NCI-H1436 treated with DMSO at 0.1 percent for 48 hours (cell line): ENCODE measurements around the gene SMARCA1.
"Not testable (repeated sequence)": the region's sequence is repeated elsewhere in the genome, so short reads cannot be mapped to it uniquely, and the experiment has no call there.

Experiments used
- DNase-seq: peaks from one replicate; lab custom pipeline; 2025; lab: John Stamatoyannopoulos, UW

The SMARCA1 gene, protein sequence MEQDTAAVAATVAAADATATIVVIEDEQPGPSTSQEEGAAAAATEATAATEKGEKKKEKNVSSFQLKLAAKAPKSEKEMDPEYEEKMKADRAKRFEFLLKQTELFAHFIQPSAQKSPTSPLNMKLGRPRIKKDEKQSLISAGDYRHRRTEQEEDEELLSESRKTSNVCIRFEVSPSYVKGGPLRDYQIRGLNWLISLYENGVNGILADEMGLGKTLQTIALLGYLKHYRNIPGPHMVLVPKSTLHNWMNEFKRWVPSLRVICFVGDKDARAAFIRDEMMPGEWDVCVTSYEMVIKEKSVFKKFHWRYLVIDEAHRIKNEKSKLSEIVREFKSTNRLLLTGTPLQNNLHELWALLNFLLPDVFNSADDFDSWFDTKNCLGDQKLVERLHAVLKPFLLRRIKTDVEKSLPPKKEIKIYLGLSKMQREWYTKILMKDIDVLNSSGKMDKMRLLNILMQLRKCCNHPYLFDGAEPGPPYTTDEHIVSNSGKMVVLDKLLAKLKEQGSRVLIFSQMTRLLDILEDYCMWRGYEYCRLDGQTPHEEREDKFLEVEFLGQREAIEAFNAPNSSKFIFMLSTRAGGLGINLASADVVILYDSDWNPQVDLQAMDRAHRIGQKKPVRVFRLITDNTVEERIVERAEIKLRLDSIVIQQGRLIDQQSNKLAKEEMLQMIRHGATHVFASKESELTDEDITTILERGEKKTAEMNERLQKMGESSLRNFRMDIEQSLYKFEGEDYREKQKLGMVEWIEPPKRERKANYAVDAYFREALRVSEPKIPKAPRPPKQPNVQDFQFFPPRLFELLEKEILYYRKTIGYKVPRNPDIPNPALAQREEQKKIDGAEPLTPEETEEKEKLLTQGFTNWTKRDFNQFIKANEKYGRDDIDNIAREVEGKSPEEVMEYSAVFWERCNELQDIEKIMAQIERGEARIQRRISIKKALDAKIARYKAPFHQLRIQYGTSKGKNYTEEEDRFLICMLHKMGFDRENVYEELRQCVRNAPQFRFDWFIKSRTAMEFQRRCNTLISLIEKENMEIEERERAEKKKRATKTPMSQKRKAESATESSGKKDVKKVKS

DNA sequence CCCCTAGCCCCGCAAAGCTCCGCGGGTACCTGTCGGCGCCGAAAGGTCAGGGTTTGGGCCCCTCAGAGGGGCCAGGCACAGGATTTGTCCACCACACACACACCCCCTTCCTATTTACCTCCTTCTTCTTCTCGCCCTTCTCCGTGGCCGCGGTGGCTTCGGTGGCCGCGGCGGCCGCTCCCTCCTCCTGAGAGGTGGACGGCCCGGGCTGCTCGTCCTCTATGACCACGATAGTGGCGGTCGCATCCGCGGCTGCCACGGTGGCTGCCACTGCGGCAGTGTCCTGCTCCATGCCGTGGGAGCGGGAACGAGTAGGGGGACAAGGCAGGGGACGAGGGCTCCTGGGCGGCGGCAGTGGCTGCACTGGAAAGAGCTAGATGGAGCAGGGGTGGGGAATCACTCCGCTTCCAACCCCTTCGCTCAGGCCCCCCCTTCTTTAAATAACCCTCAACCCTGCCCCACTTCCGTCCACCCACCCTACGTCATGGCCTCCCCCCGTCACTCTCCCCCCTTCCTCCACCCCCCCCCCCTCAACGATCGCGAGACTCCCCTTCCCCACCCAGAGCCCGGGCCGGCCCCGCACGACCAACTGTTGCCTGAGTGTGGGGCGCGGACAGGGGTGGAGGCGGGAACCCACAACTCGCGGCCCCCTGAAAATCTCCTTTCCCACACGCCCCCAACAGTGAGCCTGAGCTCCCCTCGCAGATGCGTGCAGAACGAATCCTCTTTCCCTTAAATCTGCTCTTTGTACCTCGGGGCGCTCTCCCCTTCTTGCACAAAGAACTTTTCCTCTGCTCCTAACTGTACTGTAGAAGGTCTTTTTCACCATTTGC lies at the start of gene SMARCA1:
SMARCA1 (minus strand) TSS at position 412 of the 833 bp plus-strand sequence; CDS start at position 292, 120 bp downstream.
- peak; percentile 5 for DNase-seq

DNA sequence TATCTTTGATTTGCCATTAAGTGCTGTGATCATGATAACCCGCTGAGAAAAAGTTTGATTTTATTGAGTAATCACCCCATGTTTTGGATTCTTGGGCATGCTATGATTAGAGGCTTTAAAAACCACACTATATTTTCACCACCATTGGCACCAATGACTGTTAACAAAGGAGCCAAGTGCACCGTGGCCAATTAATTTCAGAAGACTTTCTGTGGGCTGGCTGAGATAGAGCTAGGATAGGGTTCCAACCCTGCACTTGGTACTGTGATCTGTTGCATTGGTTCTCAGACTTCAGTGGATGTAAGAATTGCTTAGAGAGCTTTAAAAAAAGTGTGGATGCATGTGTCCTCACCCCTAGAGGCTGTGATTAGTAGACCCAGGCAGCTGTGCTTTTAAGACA lies 49.1 kb upstream of the SMARCA1 start:
- no peak for DNase-seq

DNA sequence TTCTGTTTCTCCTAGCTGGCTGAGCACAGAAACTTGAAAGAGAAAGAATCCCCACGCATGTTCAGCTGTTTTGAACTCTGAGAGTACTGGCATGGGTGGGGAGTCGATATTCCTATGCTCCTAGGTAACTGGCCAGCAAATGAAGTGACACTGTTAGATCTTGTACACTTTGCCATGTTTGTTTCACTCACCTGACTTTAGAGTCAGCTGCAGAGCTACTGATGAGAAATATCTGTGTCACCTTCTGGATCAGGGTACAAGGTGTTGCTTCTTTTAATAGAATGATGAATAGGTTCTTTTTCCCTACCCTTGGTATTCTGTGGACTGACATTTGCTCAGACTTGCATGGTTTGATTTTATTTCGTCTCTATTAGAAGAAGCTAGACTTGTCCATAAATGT lies 45.1 kb upstream of the SMARCA1 start:
- no peak for DNase-seq

DNA sequence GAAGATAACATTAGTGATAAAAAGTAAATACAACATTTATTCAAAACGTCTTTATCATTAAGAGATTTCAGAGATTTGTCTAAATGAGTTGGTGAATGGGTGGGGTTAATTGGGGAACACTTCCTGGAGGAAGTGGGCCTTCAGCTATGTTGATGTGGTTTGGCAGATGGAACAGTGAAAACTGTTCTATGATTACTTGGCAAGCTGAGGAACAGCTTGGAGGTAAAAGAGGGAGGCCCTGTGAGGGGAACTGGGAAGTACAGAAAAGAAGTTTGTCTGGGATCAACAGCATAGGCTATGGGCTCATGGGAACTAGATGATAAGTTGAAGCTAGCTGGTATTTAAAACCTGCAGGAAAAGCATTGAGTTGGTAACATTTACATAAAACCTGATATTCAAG lies 42.8 kb upstream of the SMARCA1 start:
- DNase-seq: no peak

DNA sequence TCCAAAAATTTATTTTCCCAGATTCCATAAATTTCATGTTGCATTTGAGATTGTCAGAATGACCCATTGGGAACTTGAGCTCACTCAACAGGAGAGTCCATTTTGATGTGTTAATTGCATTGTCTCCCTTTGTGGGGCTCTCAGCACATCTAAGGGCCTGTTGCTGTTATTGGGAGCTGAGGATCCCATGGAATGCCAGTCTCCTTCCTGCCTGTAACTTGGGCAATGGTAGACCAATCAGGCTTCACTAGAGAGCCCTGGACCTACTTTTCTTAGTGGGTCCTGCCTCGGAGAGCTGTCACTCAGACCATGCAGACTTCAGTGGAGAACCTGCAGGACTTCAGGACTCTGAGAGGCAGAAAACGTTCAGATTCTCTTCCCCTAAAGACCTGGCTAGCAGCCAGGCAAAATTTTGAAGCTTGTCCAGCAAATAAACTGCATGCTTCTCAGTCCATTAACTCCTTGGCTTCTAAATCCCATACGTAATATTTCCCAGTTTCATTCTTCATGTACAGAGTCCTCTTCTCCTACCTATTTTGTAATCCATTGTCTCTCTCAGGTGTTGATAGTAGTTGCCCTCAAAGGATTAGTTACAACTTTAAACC lies 41.9 kb upstream of the SMARCA1 start:
- DNase-seq: no peak

DNA sequence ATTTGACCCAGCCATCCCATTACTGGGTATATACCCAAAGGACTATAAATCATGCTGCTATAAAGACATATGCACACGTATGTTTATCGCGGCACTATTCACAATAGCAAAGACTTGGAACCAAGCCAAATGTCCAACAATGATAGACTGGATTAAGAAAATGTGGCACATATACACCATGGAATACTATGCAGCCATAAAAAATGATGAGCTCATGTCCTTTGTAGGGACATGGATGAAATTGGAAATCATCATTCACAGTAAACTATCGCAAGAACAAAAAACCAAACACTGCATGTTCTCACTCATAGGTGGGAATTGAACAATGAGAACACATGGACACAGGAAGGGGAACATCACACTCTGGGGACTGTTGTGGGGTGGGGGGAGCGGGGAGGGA lies 41.1 kb upstream of the SMARCA1 start:
- not testable (repeated sequence) for DNase-seq

DNA sequence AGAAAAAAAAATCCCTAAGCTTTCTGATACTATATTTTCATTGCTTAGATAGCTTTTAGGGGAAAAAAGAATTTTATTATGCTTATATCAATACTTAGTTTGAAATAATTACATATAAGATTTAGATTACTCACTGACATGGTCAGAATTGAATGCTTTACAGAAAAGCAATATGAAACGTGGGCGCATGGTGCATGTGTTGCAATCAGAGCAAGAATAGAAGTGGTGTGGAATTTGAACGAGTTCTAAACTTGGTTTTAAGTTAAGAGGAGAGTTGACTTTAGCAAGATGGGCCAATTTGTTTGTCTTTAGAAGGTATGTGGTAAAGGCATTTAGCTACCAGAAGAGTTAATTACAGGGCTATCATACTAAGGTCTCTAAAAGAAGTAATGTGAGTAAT lies 38.2 kb upstream of the SMARCA1 start:
- no peak for DNase-seq

DNA sequence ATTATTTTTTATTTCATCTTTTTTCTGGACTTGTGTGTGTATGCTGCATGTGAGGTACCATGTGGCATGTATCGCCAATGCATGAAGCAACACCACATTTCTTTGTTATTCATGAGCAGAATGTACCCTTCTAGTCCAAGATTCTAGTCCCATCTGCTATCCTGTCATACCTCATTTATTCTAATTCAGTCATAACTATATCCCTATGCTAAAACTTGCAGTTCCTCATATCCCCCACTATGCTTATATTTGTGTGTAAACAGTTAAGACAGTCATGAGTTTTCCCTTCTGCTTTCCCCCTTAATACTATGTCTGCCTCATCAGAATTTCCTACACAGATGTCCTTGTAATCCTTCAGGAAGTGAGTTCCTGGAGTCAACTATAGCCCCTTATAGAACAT lies 36.5 kb upstream of the SMARCA1 start:
- DNase-seq: no peak

DNA sequence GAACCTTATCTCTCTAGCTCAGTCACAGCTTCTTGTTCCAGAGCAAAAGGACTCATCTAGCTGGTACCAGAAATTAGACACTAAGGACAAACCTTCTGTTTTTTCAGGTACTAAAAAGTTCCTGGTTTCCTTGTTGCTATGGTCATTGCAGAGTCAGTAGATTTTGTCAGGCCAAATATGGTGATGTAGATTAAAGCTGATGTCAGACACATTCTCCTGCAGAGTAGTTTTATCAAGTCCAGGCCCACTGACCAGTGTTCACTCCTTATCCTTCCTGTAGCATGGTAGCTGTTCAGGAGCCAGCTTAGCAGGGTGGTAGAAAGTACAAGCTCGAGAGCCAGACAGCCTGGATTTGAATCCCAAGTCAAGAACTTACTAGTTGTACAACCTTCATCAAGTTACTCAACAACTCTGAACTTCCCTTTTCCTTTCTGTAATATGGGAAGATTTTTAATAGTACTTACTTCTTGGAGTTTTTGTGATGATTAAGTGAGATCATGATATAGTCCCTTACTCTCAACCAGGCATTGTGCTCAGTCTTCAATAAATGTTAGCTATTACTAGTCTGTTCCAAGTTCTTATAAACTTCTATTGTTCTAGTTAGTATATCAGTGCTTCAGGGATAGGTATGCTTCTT lies 34.7 kb upstream of the SMARCA1 start:
- no peak for DNase-seq

DNA sequence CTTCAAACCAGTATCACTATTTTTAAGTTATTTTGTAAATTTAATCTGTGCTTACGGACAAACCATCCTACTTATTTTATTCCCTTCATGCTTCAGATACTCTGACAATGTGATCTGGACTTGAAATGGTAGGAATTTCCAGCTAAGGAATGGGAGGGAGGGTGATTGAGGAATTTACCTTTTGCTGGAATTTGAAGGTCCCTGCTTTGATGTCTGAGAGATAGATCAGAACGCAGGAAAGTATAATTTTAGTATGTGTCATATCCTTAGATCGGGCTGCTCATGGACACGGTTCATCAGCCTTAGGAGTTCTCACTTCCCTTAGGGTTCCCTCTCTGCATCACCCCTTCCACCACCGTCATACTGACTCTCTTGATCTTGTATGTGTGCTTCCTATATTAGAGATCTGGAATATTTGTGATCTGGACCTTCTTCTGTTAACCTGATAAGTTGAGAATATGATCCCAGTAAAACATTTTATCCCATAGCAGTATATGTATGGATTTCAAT lies 33.6 kb upstream of the SMARCA1 start:
- DNase-seq: no peak

DNA sequence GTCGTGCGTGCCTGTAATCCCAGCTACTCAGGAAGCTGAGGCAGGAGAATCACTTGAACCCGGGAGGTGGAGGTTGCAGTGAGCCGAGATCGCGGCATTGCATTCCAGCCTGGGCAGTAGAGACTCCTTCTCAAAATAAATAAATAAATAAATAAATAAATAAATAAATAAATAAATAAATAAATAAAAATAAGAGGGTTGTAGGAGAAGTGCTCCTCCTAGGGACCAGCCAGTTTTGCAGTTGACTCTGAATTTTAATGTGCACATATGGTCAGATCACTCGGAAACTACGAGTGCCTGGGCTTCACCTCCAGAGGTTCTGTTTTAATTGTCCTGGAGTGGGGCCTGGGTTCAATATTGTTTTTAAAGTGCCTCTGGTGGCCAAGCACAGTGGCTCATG lies 31.5 kb upstream of the SMARCA1 start:
- DNase-seq: not testable (repeated sequence)

DNA sequence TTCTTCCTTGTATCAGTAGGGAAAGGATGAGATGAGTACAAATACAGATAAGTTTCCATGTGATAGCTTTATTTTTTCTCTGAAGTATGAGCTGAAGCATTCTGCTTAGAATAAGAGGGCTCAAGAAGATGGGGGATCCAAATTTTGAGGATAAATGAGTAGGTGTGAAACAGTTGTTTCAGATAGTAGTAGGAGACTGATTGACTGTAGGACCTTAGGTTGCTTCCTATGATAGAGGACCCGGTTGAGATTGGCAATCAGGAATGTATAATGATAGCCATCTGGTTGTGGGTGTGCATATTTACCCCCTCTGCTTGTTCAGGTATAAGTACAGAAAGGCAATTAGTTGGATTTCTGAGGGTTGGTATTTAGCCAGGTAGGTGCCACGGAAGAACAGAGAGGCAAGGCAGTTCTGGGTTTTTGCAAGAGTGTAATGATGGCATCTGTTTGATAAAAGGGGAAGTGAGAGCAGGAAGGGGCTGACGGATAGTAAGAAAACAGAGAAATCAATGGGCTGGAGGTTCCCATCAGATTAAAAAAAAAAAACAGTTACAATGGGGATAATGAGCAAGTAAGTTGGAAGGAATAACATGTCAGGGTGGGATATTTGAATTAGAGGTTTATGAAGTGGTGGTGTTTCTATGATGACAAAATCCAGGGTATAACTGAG lies 30.5 kb upstream of the SMARCA1 start:
- DNase-seq: no peak

DNA sequence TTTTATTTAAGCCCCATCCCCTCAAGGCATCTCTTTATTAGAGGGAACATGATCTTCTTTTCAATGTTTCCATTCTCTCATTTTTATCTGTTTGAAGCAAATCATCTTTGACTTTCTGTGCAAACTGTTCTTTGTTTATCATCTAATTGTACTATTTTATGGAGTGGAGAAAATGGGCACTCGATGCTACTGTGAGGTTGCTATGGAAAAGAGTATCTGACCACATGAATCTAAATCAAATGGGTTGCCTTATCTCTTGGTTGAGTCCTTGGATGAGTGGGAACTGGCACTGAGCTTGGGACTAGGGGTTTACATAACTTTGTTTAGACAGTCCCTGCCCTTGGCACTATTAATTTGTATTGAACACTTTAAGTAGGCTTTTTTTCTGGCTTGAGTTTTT lies 25.8 kb upstream of the SMARCA1 start:
- no peak for DNase-seq

DNA sequence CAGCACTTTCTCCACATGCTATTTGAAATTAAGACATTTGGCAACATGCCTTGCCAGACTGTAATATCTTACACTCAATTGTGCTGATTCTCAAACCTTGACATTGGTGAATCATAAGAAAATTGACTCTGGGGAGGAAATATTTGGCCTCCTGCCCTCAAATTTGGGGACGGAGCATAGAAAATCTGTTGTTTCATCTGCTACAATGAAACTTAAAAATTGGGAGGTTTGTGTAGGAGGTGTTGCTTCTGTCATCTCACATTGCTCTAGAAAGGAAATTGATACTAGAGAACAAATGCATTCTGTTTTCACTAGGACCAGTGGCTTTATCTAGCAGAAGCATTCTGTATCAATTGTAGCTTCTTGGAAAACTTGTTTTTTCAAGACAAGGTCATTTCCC lies 22.1 kb upstream of the SMARCA1 start:
- no peak for DNase-seq

DNA sequence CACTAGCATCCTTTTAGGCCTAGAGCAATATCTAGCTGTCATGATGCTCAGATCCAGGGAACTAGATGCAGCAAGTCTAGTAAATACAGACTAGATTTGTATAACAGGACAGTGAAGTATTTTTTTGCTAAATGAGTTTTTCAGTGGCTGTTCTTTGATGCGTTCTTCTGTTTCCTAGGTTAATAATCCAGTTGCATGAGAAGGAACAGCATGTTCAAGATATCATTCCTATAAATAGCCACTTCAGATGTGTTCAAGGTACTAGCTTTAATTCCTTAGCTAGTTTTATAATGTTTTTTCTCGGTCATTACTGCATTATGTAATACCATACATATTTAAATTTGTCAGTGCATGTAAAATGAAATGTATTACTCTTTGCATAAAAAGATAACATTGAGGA lies 21.5 kb upstream of the SMARCA1 start:
- DNase-seq: no peak

DNA sequence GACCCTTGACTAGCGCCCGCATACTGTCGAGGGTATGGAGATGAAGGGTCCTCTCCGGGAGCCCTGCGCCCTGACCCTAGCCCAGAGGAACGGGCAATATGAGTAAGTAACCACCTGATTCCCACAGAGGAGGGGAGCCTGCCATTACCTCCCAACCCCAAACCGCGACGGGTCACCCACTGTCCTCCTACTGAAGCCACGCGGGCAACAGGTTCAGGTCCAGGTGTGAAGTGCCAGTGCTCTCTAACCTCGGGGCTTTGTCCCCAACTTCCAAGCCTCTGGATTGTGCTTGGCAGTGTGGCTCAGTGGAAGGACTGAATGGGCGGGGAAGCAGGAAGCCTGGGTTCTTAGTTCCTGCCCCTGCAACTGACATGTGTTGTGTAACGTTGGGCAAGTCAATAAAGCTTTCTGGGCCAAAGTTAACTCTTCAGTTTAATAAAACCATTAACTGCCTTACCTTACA lies 17.5 kb upstream of the SMARCA1 start:
- no peak for DNase-seq

DNA sequence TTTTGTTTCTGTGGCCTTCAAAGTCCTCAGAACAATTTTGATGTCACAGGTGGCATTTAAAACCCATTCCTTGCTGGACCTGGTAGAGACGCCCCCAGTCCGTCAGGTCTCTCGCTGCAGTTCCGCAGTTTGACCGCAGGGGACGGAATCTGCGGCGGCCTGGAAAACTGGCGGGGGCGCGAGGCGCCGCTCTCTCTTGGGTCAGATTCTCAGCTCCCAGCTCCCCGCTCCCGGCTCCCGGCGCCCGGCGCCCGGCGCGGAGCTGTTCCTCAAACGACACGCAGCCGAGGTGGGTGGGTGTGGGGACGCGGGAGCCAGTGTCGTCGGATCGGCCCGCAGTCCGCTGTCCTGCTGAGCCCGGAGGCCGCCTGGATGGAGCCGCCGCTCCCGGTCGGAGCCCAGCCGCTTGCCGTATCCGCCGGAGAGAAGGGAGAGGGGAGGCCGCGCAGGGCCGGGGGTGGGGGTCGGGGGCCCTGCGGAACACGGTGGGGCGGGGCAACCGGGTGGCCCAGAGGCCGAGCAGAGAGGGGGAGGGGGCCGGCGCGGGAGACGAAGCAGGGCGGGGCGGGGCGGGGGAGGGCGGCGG lies 16.9 kb upstream of the SMARCA1 start, which contains the start of gene OCRL:
OCRL (plus strand) TSS at position 192 of the 586 bp plus-strand sequence; CDS start at position 373, 181 bp downstream.
- no peak for DNase-seq

DNA sequence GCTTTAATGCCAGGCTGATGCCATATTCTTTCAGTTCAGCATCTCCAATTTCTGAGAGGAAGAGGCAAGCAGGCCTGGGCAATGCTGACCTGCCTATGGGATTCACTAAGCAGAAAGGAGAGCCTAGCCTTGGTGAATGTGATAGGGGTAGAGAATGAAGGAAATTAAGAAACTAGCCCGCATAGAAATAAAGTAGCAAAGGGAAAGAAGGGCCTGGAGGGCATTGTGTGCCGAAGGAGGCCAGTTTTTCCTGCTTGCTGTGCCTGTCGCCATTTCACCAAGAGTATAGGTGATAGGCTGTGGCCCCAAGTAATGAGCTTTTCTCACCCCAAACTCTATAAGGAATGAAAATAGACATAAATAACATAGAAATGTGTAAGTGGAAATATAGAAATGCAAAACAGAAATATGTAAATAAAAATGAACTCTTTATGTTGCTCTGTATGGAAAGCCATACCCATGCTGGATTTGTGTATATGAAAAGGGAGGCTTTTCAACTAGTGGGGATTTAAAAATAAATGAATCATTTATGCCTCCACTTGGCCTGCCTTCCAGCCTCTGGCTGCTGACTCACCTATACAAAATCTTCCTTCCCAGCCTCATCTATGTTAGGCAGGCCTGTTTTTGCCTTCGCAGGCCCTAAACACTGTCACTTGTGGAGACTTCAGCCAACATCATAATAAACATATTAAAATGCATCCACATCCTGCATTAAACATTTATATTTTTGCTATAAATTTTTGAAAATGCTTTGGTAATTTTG lies 11.7 kb upstream of the SMARCA1 start:
- DNase-seq: no peak

DNA sequence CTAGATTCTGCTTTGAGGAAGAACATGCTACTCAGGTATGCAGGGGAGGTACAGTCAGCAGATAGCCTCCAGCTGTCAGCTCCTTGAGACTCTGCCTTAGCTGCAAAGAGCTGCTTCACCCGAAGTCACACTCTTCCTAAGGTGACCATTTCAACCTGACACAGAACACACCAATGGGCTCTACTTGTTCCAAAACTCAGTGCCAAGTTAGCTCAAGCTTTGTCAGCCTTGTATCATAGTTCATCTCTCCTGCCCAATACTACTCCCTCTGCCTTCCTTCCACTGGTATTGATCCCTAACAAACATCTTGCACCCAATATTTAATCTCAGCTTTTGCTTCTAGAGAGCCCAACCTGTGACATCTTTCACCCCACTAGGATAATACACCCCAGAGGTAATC lies 7.8 kb upstream of the SMARCA1 start:
- no peak for DNase-seq
